IMR-90 (cell line): ENCODE results near the gene DENND5A. TPM values are rescaled to one million over a fixed set of nuclear protein-coding genes. Genes with fewer than 3 reads are reported as not detected.

Experiments
- ATAC-seq: fragments of 200-7000 bp; cut with Tn5 transposase; 2 replicates; pipeline ENCODE4 v1.9.1; 2020; ENCODE audit warnings: low read depth, mild to moderate bottlenecking, moderate library complexity
- BruUV-seq: library from RNA; stranded (reverse); fragments of 400-500 nt; replicated peaks from 2 replicates; lab custom pipeline; 2021; lab: Mats Ljungman, UMichigan
- CTCF ChIA-PET: fragments of 300-600 bp; formaldehyde crosslinking; extraction: SDS; loops from one replicate; lab custom pipeline; 2021; ENCODE audit warnings: antibody characterized with exemption; lab: Yijun Ruan, JAX
- POLR2A ChIA-PET: fragments of 300-600 bp; sonication (Branson Sonifier 250); formaldehyde crosslinking; loops from one replicate; lab custom pipeline; 2022; ENCODE audit warnings: antibody characterized with exemption; ENCODE audit not compliant: unreplicated experiment; lab: Charles Lee
- DNase-seq: peaks from one replicate; pipeline ENCODE4 v3.0.0; 2013
- H2AFZ ChIP-seq: replicated peaks from 2 replicates; pipeline ENCODE3; 2013; ENCODE audit warnings: low read length, mild to moderate bottlenecking; ENCODE audit not compliant: poor library complexity
- H2AK5ac ChIP-seq: 2 replicates; pipeline ENCODE4 v1.6.1; 2013; ENCODE audit warnings: low read depth, low read length, inconsistent platforms
- H2AK9ac ChIP-seq: replicated peaks from 2 replicates; pipeline ENCODE3; 2013; ENCODE audit warnings: mild to moderate bottlenecking, low read depth, low read length, moderate library complexity; ENCODE audit not compliant: poor library complexity
- H2BK120ac ChIP-seq: 2 replicates; pipeline ENCODE4 v1.6.1; 2013; ENCODE audit warnings: low read depth, low read length, inconsistent platforms
- H2BK15ac ChIP-seq: 3 replicates; pipeline ENCODE4 v1.6.1; 2013; ENCODE audit warnings: low read depth, low read length, inconsistent platforms
- H2BK20ac ChIP-seq: 2 replicates; pipeline ENCODE4 v1.6.1; 2013; ENCODE audit warnings: low read depth, mild to moderate bottlenecking, inconsistent platforms, low read length, moderate library complexity
- H2BK5ac ChIP-seq: 2 replicates; pipeline ENCODE4 v1.6.1; 2013; ENCODE audit warnings: mild to moderate bottlenecking, low read depth, low read length, inconsistent platforms; ENCODE audit not compliant: poor library complexity, severe bottlenecking
- H3K14ac ChIP-seq: replicated peaks from 2 replicates; pipeline ENCODE4 v1.6.1; 2013; ENCODE audit warnings: low read depth, low read length, inconsistent platforms
- H3K18ac ChIP-seq: 2 replicates; pipeline ENCODE4 v1.6.1; 2013; ENCODE audit warnings: low read depth, low read length, control low read depth
- H3K23ac ChIP-seq: 2 replicates; pipeline ENCODE4 v1.6.1; 2013; ENCODE audit warnings: low read depth, low read length, inconsistent platforms
- H3K27ac ChIP-seq: 2 replicates; pipeline ENCODE4 v1.5.1; 2013; ENCODE audit warnings: mild to moderate bottlenecking, control low read depth, low read length; ENCODE audit not compliant: insufficient read depth
- H3K27me3 ChIP-seq: 2 replicates; pipeline ENCODE4 v1.6.1; 2013; ENCODE audit warnings: low read length; ENCODE audit not compliant: control insufficient read depth, insufficient read depth
- H3K36me3 ChIP-seq: 2 replicates; pipeline ENCODE4 v1.6.1; 2013; ENCODE audit warnings: low read length, mixed read lengths; ENCODE audit not compliant: control insufficient read depth, insufficient read depth
- H3K4ac ChIP-seq: 2 replicates; pipeline ENCODE4 v1.6.1; 2013; ENCODE audit warnings: low read depth, low read length, inconsistent platforms
- H3K4me1 ChIP-seq: 2 replicates; pipeline ENCODE4 v1.6.1; 2013; ENCODE audit warnings: low read length, mixed read lengths; ENCODE audit not compliant: control insufficient read depth, insufficient read depth
- H3K4me2 ChIP-seq: 2 replicates; pipeline ENCODE4 v1.6.1; 2013; ENCODE audit warnings: low read depth, mild to moderate bottlenecking, control low read depth, low read length, moderate library complexity
- H3K4me3 ChIP-seq: 2 replicates; pipeline ENCODE4 v1.5.1; 2013; ENCODE audit warnings: low read depth, mild to moderate bottlenecking, control low read depth, low read length, moderate library complexity; ENCODE audit not compliant: insufficient read depth
- H3K56ac ChIP-seq: 2 replicates; pipeline ENCODE4 v1.6.1; 2013; ENCODE audit warnings: low read length, inconsistent platforms; ENCODE audit not compliant: insufficient read depth; ENCODE audit errors: extremely low read depth
- H3K79me1 ChIP-seq, 2 experiments: 2 replicates each; pipeline ENCODE4 v1.6.1; 2013; ENCODE audit warnings: low read length in 2 of 2, inconsistent platforms in 1 of 2, low read depth in 1 of 2
- H3K9ac ChIP-seq: 2 replicates; pipeline ENCODE4 v1.6.1; 2013; ENCODE audit warnings: low read depth, low read length, control low read depth
- H3K9me1 ChIP-seq: 2 replicates; pipeline ENCODE4 v1.6.1; 2013; ENCODE audit warnings: low read length, inconsistent platforms; ENCODE audit not compliant: insufficient read depth
- H3K9me3 ChIP-seq: 2 replicates; pipeline ENCODE4 v1.6.1; 2013; ENCODE audit warnings: low read length; ENCODE audit not compliant: control insufficient read depth, insufficient read depth
- H4K20me1 ChIP-seq: 2 replicates; pipeline ENCODE4 v1.6.1; 2013; ENCODE audit warnings: low read length, inconsistent platforms; ENCODE audit not compliant: insufficient read depth
- H4K5ac ChIP-seq: 2 replicates; pipeline ENCODE4 v1.6.1; 2013; ENCODE audit warnings: mild to moderate bottlenecking, low read depth, low read length, control low read depth
- H4K8ac ChIP-seq, 2 experiments: 2 replicates each; pipeline ENCODE4 v1.6.1; 2013; ENCODE audit warnings: low read depth in 2 of 2, low read length in 2 of 2, control low read depth in 1 of 2, inconsistent platforms in 1 of 2
- H4K91ac ChIP-seq: 2 replicates; pipeline ENCODE4 v1.6.1; 2013; ENCODE audit warnings: low read depth, low read length, inconsistent platforms; ENCODE audit not compliant: insufficient read depth
- BHLHE40 ChIP-seq: fragments of 150-350 bp; IDR thresholded peaks from 2 replicates; pipeline ENCODE4 v1.6.1; 2016; ENCODE audit warnings: mild to moderate bottlenecking, low read depth, low read length
- CEBPB ChIP-seq: IDR thresholded peaks from 2 replicates; pipeline ENCODE4 v1.6.1; 2012; ENCODE audit warnings: low read depth, low read length, improper control_type of control experiment
- CHD1 ChIP-seq: IDR thresholded peaks from 2 replicates; pipeline ENCODE4 v1.6.1; 2012; ENCODE audit warnings: low read depth, low read length, improper control_type of control experiment
- ELK1 ChIP-seq: fragments of 150-350 bp; IDR thresholded peaks from 2 replicates; pipeline ENCODE4 v1.6.1; 2016; ENCODE audit warnings: low read depth, mild to moderate bottlenecking, low read length, moderate library complexity, borderline replicate concordance
- FOS ChIP-seq: fragments of 150-350 bp; IDR thresholded peaks from 2 replicates; pipeline ENCODE4 v1.6.1; 2016; ENCODE audit warnings: low read depth, low read length
- MAZ ChIP-seq: IDR thresholded peaks from 2 replicates; pipeline ENCODE4 v1.6.1; 2012; ENCODE audit warnings: low read depth, mild to moderate bottlenecking, low read length, improper control_type of control experiment, moderate library complexity, borderline replicate concordance
- MXI1 ChIP-seq: IDR thresholded peaks from 2 replicates; pipeline ENCODE4 v1.6.1; 2012; ENCODE audit warnings: low read depth, mild to moderate bottlenecking, low read length, moderate library complexity, borderline replicate concordance
- NFE2L2 ChIP-seq: fragments of 150-350 bp; IDR thresholded peaks from 2 replicates; pipeline ENCODE4 v1.6.1; 2016; ENCODE audit warnings: low read depth, mild to moderate bottlenecking, low read length
- POLR2A ChIP-seq: IDR thresholded peaks from 2 replicates; pipeline ENCODE4 v1.6.1; 2012; ENCODE audit warnings: mild to moderate bottlenecking, low read depth, low read length
- RAD21 ChIP-seq: IDR thresholded peaks from 2 replicates; pipeline ENCODE4 v1.6.1; 2012; ENCODE audit warnings: low read length, improper control_type of control experiment
- RCOR1 ChIP-seq: IDR thresholded peaks from 2 replicates; pipeline ENCODE4 v1.6.1; 2012; ENCODE audit warnings: mild to moderate bottlenecking, low read length, improper control_type of control experiment; ENCODE audit not compliant: insufficient replicate concordance
- RFX5 ChIP-seq: IDR thresholded peaks from 2 replicates; pipeline ENCODE4 v1.8.0; 2012; ENCODE audit warnings: low read depth, mild to moderate bottlenecking, low read length, moderate library complexity
- SMC3 ChIP-seq: fragments of 150-350 bp; IDR thresholded peaks from 2 replicates; pipeline ENCODE4 v1.6.1; 2016; ENCODE audit warnings: low read depth, mild to moderate bottlenecking, antibody characterized with exemption, low read length, moderate library complexity
- USF2 ChIP-seq: fragments of 150-350 bp; IDR thresholded peaks from 2 replicates; pipeline ENCODE4 v1.6.1; 2017; ENCODE audit warnings: mild to moderate bottlenecking, antibody characterized with exemption, low read length, low read depth
- WGBS, 2 experiments: methylation state at CpG; one replicate each; pipeline versions ENCODE4 v1.1.5 to v1.1.7; 2013; ENCODE audit warnings: missing lambda C conversion rate in 2 of 2; ENCODE audit not compliant: insufficient read length in 1 of 2; ENCODE audit errors: extremely low coverage in 2 of 2; 5-methylcytosine and 5-hydroxymethylcytosine counted together
- dilution Hi-C: fragments of 300-500 bp; cut with HindIII; formaldehyde crosslinking; loops from one replicate; pipeline ENCODE4 v1.14.3; 2018; ENCODE audit warnings: low sequenced_read_pairs; ENCODE audit not compliant: unreplicated experiment
- in situ Hi-C: fragments of 300-500 bp; cut with MboI; formaldehyde crosslinking; loops from 3 replicates; pipeline ENCODE4 v1.14.3; 2019; ENCODE audit warnings: low sequenced_read_pairs, inconsistent platforms, mixed read lengths
- intact Hi-C: fragments of 100-400 bp; cut with micrococcal nuclease; formaldehyde crosslinking; loops from 2 replicates; pipeline ENCODE4 v1.10.0; 2022
- polyA plus RNA-seq, 3 experiments: library from polyadenylated mRNA; depleted of rRNA; stranded (reverse); fragments of >200 nt; gene quantifications; 2 replicates each; pipeline ENCODE4 v1.2.3, GENCODE V29; 2012; ENCODE audit warnings: low replicate concordance in 1 of 3
- total RNA-seq: library from RNA; depleted of rRNA; stranded (reverse); fragments of >200 nt; gene quantifications from 2 replicates; pipeline ENCODE4 v1.2.3, GENCODE V29; 2012

Gene DENND5A
- total and polyA plus RNA-seq, 2 of the 4 experiments (the other 2 are of a cell fraction) = 179 to 192 TPM

GRCh38 chr11:9090488-9091043, 174.6 kb downstream of the DENND5A start:
- Histone ChIP-seq H3K4me3 (peak overlapping the region; percentile 53), H3K9ac (no peak overlapping the region), H3K79me1 (no peaks in the 10 kb centered on the region), H3K9me3 (no peaks in the 10 kb centered on the region), H2AK5ac (no peak overlapping the region), H2AK9ac (no peak overlapping the region), H3K4ac (no peak overlapping the region), H3K4me1 (0 out of 2 replicates have a peak, but pooled peaks cover 2% of the 10 kb centered on the region), H2BK5ac (no peak overlapping the region), H3K9me1 (no peaks in the 10 kb centered on the region), H2AFZ (peak overlapping the region; percentile 58), H4K5ac (no peak overlapping the region), H3K4me2 (peak overlapping the region; percentile 37; the same call in 1 of the 2 replicates), H3K56ac (no peak overlapping the region), H4K8ac (no peak overlapping the region), H3K14ac (no peak overlapping the region), H3K27me3 (peaks cover 20% of the 10 kb centered on the region; the same call in 1 of the 2 replicates), H3K27ac (no peak overlapping the region), H3K23ac (no peak overlapping the region), H3K36me3 (no peaks in the 10 kb centered on the region), H2BK15ac (no peak overlapping the region), H4K20me1 (no peaks in the 10 kb centered on the region), H2BK20ac (no peak overlapping the region), H4K91ac (no peak overlapping the region), H2BK120ac (no peak overlapping the region), H3K18ac (no peak overlapping the region)
- BruUV-seq = no TSS peak
- ChIA-PET CTCF (no interaction called here), POLR2A (no interaction called here)
- dilution Hi-C loops (no loop called here), intact Hi-C loops (no loop called here), in situ Hi-C loops (no loop called here)
- no peak for TF ChIP-seq NFE2L2
- no peak for TF ChIP-seq ELK1
- TF ChIP-seq BHLHE40 = no peak
- TF ChIP-seq RFX5 = no peak
- no peak for TF ChIP-seq SMC3
- TF ChIP-seq CEBPB = no peak
- no peak for TF ChIP-seq RAD21
- TF ChIP-seq FOS = no peak
- no peak for TF ChIP-seq CHD1
- TF ChIP-seq MXI1 = no peak
- TF ChIP-seq RCOR1 = no peak
- TF ChIP-seq MAZ = no peak
- no peak for TF ChIP-seq USF2
- no peak for TF ChIP-seq POLR2A
- 22% methylated on average over 8 of the region's 20 CpGs; no CpG with 5 or more reads in 1 of the 2 experiments for WGBS, 2 experiments
- no peak for ATAC-seq
- no peak for DNase-seq
